Right lung (tissue), 5 donors: ENCODE measurements around the gene SLC13A3. TPM values are rescaled to one million over a fixed set of nuclear protein-coding genes. Genes with fewer than 3 reads are reported as not detected.

ENCODE experiments used
- DNase-seq, 2 donors: peaks; one replicate each; pipeline ENCODE4 v3.0.0-alpha.2; 2013
- polyA plus RNA-seq, 5 donors: library from polyadenylated mRNA; unstranded; fragments of 120-200 nt; gene quantifications; one replicate each; pipeline versions ENCODE4 v1.2.1 to v1.2.3, GENCODE V29; 2013; ENCODE audit warnings: inconsistent platforms in 1 of 5, low replicate concordance in 1 of 5; ENCODE audit not compliant: insufficient read length in 5 of 5, insufficient read depth in 1 of 5

SLC13A3 gene
- polyA plus RNA-seq, 5 donors = 6.2 to 11.2 (median 7.8) TPM

DNA sequence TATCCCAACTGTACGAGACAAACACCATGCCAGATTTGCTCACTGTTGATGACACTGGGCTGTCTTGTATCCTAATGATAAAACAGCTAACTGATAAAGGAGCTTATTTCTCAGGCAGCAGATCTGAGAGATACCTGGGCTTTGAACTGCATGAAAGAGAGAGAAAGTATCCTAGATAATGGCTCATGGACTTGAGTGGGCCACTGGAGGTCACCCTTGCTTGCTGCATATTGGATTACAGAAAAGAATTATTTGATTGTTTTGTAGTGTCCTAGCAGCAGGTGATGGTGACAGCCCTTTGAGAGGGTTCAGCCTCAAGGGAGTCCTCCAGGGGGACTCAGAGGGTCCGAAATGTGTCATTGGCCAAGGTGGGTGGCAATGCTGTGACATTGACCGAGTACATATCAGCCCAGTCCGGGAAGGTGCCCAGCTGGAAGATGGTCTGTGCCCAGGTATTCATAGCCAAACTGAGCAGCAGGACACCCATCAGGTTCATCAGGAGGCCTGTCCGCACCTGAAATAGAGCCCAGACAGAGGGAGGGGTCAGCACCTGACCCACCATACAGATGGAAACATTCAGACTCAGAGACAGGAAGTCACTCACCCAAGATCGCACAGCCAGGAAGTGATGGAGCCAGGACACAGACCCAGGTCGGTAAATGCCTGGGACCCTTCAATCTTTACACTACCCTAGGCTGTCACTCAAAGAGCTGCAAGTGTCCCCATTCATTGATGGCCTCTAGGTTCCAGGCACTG is 91.4 kb downstream of the SLC13A3 start:
- no peak for DNase-seq

DNA sequence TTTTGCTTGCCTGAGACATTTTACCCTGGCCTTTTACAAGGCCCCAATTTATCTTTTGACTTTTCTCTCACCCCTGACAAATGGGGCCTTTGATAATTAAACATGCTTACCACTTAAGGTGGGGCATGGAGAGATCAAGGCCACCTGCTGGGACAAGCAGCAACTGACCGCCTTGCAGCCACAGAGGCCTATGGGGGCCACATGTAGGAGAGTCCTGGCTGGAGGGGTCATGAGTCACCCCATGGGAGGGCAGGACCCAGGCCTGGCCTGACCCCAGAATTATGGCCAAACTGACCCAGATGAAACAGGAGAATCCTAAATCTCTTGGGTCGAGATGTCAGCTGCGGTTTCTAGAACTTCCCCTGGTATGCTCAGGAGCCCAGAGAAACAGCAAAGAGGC is 92.3 kb downstream of the SLC13A3 start:
- DNase-seq = no peak

DNA sequence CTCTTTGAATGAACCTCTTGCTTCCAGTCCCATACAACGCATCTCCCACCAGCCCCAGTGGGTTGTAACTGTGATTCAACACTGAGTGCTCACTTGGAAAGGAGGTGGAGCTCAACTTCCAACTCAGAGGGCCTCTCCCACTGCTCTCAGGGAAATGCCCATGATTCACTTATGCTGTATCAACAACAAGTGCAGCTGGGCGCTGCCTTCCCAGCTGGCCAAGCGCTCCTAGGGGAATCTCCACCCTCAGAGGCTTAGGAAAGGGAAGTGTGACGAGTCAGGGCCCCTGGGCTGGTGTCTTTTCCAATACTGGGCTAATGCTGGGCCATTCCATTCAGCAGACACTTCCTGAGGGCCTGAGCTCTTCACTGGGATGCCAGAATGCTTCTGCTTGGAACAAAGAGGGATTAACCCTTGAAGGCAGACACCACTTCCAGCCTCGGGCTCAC is 92.7 kb downstream of the SLC13A3 start:
- no peak for DNase-seq

DNA sequence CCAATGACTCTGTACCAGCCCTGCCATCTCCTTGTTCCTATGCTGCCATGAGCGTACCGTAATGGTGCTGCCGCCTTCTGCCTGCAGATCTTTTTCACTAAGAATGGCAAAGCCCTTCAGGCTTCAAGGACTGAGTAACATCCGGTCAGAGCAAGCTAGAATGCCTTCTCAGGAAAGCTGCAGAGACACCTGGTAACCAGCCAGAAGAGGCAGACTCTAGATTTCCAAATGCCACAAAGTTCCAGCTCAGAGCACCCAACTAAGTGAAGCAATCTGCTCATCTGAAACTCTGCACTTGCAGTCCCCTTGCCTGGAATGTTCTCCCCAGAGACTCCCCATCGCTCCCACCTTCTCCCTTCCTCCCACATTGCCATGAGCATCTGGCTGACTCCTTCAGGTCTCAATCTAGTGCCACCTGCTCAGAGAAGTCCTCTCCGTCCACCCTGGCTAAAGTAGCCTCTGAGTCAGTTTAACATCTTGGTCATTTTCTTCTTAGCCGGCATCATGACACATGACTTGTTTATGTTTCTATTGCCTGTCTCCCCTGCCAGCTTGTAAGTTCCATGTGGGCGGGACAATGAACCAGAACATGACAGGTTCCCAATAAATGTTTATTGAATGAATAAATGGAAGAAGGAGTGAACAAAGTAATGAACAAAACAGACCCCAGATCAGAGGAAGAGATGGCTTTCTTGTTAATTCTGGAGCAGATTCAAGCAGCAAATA is 93.9 kb downstream of the SLC13A3 start:
- no peak for DNase-seq

DNA sequence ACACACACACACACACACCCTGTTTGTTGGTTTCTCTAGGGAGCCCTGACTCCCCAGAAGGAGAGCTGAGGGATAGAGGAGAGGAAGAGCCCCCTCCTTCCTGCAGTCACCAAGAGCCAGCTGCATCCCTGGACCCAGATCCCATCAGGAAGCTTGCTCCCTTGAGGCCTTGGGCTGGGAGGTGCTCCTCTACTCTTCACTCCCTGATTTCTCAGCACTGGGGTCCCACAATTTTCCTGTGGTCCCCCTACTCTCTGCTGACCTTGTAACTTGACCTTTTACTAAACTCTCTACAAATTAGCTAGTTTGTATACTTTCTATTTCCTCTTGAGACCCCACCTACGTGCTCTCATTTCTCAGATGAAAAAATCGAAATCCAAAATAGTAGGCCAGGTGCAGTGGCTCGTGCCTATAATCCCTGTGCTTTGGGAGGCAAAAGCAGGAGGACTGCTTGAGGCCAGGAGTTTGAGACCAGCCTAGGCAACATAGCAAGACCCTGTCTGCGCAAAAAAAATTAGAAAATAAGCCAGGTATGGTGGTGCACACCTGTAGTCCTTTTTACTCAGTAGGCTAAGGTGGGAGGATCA is 95.8 kb downstream of the SLC13A3 start:
- DNase-seq = no peak

DNA sequence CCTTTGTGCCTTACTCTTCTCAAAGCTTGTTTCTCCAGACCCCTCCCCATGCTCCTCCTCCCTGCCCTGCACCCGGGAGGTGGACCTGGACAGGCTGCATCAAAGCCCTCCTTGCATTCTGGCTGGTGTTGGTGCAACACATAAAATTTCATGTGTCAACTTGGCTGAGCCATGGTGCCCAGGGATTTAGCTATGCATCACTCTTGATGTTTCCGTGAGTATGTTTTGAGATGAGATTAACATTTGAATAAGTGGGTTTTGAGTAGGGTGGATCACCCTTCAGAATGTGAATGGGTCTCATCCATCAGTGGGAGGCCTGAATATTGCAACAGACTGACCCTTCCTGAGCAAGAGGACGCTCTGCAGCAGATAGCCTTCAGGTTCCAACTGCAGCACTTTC is 96.4 kb downstream of the SLC13A3 start:
- DNase-seq = no peak

DNA sequence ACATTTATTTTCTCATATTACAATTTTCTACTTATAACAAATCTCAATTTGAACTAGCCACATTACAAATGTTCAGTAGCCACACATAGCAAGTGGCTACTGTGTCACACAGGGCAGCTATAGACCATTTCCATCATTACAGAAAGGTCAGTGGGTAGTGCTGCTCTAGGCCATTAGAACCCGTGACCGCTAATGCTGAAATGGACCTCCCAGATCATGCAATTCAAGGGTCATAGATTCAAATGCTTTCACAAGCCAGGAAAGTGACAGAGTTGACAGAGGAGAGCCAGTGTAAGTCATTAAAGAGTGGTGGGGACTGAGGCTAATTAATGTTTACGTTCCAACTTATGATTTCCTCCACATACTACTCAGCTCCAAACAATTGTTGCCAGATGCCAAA is 97.3 kb downstream of the SLC13A3 start:
- DNase-seq = no peak

DNA sequence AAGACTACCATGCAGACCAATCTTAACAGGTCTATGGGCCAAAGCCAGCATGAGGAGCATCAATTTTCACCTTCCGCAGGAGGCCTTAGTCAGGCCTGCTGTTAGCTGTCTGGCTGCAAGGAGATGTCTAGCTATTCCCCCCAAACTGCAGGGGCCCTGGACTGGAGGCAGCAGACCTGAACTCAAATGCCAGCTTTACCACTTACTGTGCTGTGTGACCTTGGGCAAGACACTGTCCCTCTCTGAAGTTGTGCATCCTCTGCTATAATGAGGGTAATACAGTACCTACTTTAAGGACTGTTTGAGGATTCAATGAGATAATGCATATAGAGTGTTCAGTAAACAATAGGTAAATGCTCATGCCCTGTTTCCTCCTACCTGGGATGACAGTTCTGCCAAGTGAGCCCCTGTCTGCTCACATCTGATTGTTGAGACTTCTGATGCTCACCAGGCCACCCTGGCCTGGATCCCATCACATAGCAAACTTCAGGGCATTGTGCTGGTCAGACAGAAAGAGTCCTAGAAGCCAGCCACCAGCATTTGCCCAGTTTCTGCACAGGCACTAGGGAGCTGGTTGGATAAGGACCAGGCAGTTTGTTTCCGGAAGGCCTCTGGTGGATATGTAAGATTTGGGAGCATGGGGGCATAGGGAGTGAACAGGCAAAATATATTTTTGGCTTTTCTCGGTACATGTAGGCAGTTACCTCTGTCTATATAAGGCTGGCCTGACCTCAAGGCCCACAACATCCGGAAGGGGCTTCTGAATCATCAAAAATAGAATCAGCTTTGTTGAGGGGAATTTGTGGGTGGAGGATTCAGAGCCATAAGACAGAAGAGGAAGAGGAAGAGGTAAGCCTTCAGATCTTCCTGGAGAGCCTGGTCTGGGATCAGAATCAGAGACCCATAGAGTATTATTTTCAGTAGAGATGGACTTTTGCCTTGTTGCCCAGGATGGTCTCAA is 98.5 kb downstream of the SLC13A3 start:
- no peak for DNase-seq

DNA sequence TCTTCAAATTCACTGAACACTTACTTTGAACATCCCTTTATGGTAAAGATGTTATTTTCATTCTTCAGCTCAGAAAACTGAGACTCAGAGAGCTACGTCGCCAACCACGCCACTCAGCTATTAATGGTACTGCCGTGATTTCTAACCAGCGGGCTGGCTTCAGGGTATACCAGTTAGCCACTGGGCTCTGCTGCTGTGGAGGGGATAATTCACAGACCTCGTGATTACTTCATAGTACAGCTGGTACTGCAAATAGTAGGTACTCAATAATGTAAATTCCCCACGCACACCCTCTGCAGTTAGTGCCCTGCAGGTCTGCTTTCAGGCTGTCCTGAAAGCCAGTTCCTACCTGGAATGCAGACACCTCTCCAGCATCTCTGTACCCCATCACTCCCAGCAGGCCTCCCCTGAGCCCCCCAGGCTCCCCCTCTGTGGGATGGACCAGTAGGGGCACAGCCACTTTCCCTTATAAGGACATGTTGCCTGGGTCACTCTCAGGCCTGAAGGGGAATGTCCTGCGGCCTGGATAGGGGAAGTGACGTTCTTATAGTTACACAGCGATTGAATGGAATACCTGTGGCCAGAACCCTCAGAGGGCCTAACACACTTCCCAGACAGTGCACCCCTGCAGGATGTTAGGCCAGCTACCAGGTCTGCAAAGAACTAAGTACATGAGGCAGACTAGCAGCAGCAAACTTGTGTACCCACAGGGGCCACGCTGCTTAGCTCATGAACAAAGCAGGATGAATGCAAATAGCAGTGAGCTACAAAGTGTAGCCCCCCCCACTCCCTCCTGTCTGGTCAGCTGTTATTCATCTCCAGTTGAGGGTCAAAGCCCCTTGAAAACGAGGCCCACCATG is 99.5 kb downstream of the SLC13A3 start:
- no peak for DNase-seq

DNA sequence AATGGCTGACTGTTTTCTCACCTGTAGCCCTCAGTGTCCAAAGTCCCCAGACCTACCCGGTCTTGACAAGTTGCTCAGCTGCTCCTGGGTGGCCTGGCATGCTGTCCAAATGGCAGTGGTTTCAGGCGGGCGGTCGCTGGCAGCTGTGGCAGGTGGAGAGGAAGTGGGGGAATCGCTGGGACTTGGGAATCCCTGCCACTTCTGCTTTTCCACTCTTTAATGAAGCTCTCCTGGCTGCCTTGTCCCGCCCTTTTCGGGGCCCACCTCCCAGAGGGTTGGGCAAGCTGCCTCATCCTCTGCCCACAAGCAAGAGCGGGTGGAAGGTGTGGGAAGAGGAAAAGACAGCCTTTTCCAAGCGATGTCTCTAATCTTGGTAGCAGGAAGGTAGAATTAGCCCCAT is 100.8 kb downstream of the SLC13A3 start, which contains the start of gene OCSTAMP:
Gene OCSTAMP (minus strand): TSS at position 194 of the 400 bp plus-strand sequence. CDS start 94 bp downstream, at position 100.
- DNase-seq = no peak

DNA sequence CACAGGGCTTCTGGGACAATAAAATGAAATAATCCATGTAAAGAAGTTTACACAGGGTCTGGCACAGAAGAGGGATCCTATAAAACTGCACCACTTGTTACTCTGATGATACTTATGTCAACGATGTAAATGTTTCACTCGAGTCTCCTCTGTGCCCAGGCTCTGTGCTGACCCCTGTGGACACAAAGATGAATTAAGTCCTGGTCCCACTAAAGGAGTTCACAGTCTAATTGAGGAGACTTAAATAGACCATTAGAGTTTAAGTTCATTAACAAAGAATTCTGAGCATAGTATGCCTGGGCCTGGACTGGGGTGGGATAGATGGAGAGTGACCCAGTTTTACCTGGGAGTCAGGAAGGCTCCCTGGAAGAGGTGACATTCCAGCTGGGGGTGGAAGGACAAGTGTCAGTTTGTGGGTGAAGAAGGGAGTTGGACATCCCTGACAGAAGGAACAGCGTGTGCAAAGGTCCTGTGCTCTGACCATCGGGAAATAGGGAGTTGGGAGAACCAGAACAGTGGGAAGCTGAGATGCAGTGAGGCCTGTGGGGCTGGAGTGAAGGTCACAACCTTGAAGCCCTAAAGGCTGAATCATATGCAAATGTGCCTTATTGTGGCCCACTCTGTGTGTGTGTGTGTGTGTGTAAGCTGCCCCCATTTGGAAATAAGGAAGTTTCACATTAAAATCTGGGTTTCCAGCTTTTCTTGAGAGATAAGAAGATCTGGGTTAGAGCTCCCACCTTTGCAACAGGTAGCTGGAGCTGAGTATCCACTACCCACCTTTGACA is 101.9 kb downstream of the SLC13A3 start:
- no peak for DNase-seq

DNA sequence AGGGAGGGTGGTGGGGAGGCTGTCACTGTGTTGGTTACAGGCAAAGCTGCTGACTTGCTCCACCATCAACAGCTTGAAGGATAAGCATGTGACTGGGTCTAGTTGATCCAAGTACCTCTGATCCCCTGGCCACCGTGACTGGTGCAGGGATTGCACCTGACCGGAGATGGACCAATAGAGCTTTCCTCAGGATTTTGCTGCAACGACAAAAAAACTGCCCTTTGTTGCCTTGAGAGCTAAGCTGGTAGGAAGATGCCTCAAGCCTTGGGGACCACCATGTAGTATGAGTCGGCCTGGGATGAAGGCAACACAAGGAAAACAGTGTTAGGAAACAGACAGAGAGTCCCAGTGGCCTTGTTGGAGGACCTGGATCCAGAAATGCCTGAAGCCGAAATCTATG is 102.6 kb downstream of the SLC13A3 start:
- DNase-seq = no peak

DNA sequence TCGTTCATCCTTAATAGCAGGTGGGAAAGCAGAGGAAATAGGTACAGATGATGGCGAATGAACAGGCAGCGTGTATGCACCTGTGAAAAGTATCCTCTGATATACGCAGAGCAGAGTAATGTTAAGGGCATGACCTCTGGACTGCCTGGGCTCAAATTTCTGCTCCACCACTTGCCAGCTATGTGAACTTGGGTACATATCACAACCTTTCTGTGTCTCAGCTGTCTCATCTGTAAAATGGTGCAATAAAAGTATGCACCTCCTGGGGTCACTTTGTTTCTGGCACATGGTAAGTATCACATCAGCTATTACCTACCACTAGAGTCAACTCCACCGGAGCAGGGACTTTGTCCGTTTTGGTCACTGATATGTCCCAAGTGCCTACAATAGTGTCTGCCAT is 103.3 kb downstream of the SLC13A3 start:
- no peak for DNase-seq

DNA sequence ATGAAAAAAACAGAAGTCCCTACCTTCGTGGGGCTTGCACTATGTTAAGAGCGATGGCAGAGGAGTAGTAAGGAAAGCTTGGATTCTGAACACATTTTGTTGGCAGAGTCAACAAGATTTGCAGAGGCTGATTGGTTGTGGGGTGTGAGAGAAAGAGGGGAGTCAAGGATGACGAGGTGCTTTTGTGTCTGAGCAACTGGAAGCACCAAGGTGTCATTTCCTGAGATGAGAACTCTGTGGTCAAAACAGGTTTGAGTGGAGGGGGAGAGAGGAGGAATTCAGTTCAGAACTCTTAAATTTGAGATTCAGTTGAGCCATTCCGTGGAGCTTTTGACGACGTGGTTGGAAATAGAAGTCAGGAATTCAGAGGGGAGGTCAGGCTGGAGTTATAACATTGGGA is 104.3 kb downstream of the SLC13A3 start:
- no peak for DNase-seq

DNA sequence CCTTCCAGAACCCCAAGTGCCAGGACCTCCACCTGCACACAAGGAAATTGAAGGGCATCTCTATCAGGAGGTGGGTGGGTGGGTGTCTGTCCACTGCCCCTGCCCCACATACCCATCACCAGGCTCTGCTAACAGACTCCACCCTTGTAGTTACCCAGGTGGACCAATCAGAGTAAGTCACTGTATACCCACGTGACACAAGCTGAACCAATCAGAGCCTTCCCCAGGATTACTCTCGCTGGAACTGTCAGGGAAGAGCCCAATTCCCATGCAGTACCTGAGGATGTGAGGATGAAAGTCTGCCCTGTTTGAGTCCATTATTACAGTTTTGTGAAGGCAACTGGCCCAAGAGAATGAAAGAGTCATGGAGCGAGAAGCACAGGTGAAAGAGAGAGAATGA is 105.0 kb downstream of the SLC13A3 start:
- DNase-seq = no peak

DNA sequence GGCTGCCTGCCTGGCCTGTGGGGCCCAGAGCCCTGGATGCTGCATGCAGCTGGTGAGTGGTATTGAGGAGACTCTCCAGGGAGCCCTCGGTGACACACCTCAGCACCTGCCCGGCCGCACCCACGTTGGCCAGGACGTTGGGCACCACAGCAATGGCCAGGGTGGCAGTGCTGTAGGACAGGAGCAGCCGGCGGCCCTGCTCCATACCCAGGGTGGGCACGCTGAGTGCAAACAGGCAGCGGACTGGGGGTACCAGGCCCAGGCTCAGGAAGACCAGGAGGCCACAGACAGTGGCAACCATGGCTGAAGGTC is 105.5 kb downstream of the SLC13A3 start:
- DNase-seq = no peak

DNA sequence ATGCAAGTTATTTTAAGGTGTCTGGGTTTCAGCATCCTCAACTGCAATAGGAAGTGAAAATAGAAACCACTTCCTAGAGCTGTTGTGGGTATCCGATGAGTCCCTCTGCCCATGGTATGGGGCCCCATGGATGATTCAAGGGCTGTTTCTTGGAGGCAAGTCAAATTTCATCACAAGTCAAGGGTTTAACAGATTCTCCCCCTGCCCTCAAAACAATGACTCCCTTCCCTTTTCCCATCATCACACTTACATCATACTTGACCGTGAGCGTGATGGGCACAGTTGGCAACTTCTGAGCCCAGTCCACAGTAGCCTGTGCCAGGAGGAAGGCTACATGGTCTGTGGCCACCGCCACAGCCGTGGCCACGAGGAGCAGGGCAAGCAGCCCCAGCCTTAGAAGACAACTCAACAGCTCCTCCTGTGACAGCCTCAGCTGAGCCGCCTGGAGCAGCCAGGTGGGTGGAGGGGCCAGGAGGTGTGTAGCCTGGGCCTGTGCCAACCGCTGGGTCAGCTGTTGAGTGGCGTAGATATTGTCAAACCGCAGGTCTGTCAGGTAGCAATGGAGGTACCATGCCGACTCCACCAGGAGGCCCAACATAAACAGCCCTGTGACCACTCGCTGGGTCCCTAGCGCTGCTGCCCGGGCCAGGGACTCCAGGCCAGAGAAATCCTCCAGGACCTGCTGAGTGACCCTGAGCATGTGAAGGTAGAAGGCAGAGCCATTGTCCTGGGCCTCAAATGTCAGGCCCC is 106.0 kb downstream of the SLC13A3 start:
- DNase-seq = no peak

DNA sequence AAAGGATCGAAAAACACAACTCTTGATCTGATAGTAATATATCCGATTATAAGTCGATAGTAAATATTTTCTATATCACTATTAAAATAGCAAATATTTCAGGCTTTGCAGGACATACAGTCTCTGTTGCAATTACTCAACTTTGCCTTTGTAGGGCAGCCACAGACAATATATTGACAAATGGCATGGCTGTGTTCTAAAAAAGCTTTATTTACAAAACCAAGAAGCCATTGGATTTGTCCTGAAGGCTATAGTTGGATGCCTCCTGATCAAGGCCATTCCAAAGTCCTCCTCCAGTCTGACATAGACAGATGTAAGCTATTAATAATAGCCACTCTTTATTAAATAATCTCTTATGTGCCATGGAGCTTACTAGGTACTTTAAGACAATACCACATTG is 106.7 kb downstream of the SLC13A3 start:
- DNase-seq = no peak

DNA sequence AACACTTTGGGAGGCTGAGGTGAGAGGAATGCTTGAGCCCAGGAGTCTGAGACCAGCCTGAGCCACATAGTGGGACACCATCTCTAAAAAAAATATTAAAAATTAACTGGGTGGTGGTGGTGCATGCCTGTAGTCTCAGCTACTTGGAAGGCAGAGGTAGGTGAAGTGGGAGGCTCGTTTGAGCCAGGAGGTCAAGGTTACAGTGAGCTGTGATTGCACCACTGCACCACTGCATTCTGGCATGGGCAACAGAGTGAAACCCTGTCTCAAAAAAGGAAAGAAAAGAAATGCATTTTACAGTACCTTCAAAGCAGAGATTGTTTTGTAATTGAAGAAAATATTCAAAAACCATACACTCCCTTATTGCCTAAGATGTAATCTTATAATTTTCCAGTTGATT is 107.3 kb downstream of the SLC13A3 start:
- no peak for DNase-seq
